ENCODE data around the gene UBASH3B.

DNA sequence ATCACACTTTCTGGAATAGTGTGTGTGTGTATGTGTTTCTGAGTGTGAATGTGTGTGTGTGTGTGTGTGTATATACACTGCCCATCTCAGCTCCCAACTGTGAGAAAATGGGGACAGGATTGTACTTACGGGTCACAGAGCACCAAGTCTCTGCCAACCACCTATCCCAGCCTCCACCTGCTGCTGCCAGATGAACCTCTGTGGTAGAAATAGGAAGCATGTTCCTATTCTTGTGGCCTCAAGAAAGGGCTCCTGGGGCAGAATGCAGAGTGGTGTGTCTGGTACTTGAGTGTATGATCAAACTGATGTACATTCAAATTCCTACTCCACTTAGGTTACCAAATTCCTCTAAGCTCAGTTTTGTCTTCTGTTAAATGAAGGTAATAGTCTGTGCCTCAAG lies 14.6 kb downstream of the UBASH3B start:
- TF ChIP-seq, protein P1, sequence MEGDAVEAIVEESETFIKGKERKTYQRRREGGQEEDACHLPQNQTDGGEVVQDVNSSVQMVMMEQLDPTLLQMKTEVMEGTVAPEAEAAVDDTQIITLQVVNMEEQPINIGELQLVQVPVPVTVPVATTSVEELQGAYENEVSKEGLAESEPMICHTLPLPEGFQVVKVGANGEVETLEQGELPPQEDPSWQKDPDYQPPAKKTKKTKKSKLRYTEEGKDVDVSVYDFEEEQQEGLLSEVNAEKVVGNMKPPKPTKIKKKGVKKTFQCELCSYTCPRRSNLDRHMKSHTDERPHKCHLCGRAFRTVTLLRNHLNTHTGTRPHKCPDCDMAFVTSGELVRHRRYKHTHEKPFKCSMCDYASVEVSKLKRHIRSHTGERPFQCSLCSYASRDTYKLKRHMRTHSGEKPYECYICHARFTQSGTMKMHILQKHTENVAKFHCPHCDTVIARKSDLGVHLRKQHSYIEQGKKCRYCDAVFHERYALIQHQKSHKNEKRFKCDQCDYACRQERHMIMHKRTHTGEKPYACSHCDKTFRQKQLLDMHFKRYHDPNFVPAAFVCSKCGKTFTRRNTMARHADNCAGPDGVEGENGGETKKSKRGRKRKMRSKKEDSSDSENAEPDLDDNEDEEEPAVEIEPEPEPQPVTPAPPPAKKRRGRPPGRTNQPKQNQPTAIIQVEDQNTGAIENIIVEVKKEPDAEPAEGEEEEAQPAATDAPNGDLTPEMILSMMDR (IDR thresholded peaks at IDR 0.05), result no peak
- TF ChIP-seq EP300 (IDR thresholded peaks at IDR 0.05) (no peak), POLR2A (IDR thresholded peaks at IDR 0.05) (no peak)
